PC-9 (cell line): ENCODE data around the gene DNAJA2. TPM values are rescaled to one million over a fixed set of nuclear protein-coding genes. Genes with fewer than 3 reads are reported as not detected.

ENCODE experiments used
- BruUV-seq: library from RNA; stranded (reverse); fragments of 400-500 nt; replicated peaks from 2 replicates; lab custom pipeline; 2021; lab: Mats Ljungman, UMichigan
- CTCF ChIA-PET: fragments of 300-600 bp; sonication (Branson Sonifier 250); formaldehyde crosslinking; loops from one replicate; lab custom pipeline; 2022; ENCODE audit warnings: antibody characterized with exemption; lab: Charles Lee
- POLR2A ChIA-PET: fragments of 300-600 bp; sonication (Branson Sonifier 250); formaldehyde crosslinking; loops from one replicate; lab custom pipeline; 2022; ENCODE audit warnings: antibody characterized with exemption; ENCODE audit not compliant: unreplicated experiment; lab: Charles Lee
- DNase-seq, 2 experiments: peaks; one replicate each; pipeline versions ENCODE4 v3.0.0 to v3.0.0-alpha.2; 2015 to 2022; ENCODE audit warnings: mixed read lengths in 1 of 2
- H2AFZ ChIP-seq: fragments of 200-600 bp; sonication (generic); 2 replicates; pipeline ENCODE4 v1.8.1; 2017; ENCODE audit warnings: antibody characterized with exemption
- H3F3A ChIP-seq: fragments of 200-600 bp; sonication (generic); 2 replicates; pipeline ENCODE4 v1.8.1; 2017; ENCODE audit warnings: antibody characterized with exemption, mild to moderate bottlenecking, low read depth; ENCODE audit not compliant: insufficient read depth
- H3K27ac ChIP-seq: fragments of 200-600 bp; sonication (generic); 2 replicates; pipeline ENCODE4 v1.6.1; 2016; ENCODE audit warnings: mixed run types
- H3K27me3 ChIP-seq: fragments of 200-600 bp; sonication (generic); 2 replicates; pipeline ENCODE4 v1.6.1; 2016; ENCODE audit warnings: low read depth, mixed run types; ENCODE audit not compliant: insufficient read depth
- H3K36me3 ChIP-seq: fragments of 200-600 bp; sonication (generic); 2 replicates; pipeline ENCODE4 v1.6.1; 2016; ENCODE audit warnings: low read depth, mixed run types
- H3K4me1 ChIP-seq: fragments of 200-600 bp; sonication (generic); replicated peaks from 2 replicates; pipeline ENCODE4 v1.6.1; 2016; ENCODE audit warnings: mixed run types; ENCODE audit not compliant: insufficient read depth
- H3K4me2 ChIP-seq: fragments of 200-600 bp; sonication (generic); 2 replicates; pipeline ENCODE4 v1.6.1; 2017; ENCODE audit warnings: mixed run types
- H3K4me3 ChIP-seq: fragments of 200-600 bp; sonication (generic); 2 replicates; pipeline ENCODE4 v1.6.1; 2016; ENCODE audit warnings: mixed run types
- H3K79me2 ChIP-seq: fragments of 200-600 bp; sonication (generic); 2 replicates; pipeline ENCODE4 v1.6.1; 2017; ENCODE audit warnings: low read depth, mixed run types
- H3K9me2 ChIP-seq: fragments of 200-600 bp; sonication (generic); 2 replicates; pipeline ENCODE4 v1.8.1; 2017; ENCODE audit warnings: mild to moderate bottlenecking; ENCODE audit not compliant: insufficient read depth
- H3K9me3 ChIP-seq: fragments of 200-600 bp; sonication (generic); 2 replicates; pipeline ENCODE4 v1.8.1; 2016; ENCODE audit warnings: low read depth; ENCODE audit not compliant: insufficient read depth
- H4K20me1 ChIP-seq: fragments of 200-600 bp; sonication (generic); 2 replicates; pipeline ENCODE4 v1.8.1; 2017; ENCODE audit not compliant: insufficient read depth
- EZH2 ChIP-seq: fragments of 200-600 bp; sonication (generic); IDR thresholded peaks from 2 replicates; pipeline ENCODE4 v1.8.0; 2017; ENCODE audit warnings: antibody characterized with exemption, low read depth
- intact Hi-C: fragments of 100-400 bp; cut with micrococcal nuclease; formaldehyde crosslinking; loops from one replicate; pipeline ENCODE4 v1.10.0; 2022; ENCODE audit not compliant: unreplicated experiment
- total RNA-seq: library from RNA; stranded (reverse); gene quantifications from 2 replicates; pipeline ENCODE4 v1.2.3, GENCODE V29; 2021
- TF ChIP-seq, protein P1 (sequence below): fragments of 200-600 bp; sonication (generic); conservative IDR thresholded peaks from 2 replicates; pipeline ENCODE4 v1.6.1; 2017; ENCODE audit warnings: mixed run types, antibody characterized with exemption, mild to moderate bottlenecking, moderate library complexity

Gene DNAJA2
- total RNA-seq, 1 experiment from 2014 or later: 89.8 TPM

DNA sequence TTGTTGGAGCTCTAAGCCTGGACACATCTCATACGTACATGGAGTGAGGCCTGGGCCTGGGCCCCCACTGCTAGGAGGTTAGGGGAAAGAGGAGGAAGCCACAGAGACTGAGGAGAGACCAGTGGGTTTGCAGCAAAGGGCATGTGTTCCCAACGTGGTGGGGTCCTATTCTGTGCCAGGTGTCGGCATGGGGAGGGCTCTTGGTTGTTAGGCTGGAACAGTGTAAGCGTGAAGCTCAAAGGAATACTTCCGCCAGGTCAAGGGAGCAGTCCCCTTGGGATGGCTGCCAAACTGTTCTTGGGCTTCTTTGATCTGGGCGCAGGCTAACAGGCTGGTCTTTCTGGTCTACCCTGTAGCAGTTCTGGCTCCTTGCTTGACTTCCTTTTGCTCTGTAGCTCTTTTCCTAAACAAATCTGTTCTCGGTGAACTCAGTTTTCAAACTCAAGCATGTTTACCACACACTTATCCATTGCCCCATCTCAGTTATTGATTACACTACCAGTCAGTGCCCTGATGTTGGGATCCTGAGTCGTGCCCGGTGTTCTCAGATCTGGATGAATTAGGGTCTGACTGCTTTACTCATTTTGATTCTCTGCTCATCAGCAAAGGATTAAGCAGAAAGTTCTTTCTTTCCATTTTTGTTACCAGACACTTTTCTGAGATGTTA is 52.9 kb downstream of the DNAJA2 start:
- Histone ChIP-seq H3K4me2 (no peak overlapping the region), H4K20me1 (peaks cover 25% of the 10 kb centered on the region), H3K27me3 (no peaks in the 10 kb centered on the region), H3K4me1 (no peaks in the 10 kb centered on the region), H3K4me3 (no peak overlapping the region), H3K79me2 (no peaks in the 10 kb centered on the region), H2AFZ (no peak overlapping the region), H3K9me2 (no peaks in the 10 kb centered on the region), H3F3A (no peaks in the 10 kb centered on the region), H3K27ac (no peak overlapping the region), H3K9me3 (no peaks in the 10 kb centered on the region), H3K36me3 (peaks cover 32% of the 10 kb centered on the region)
- no TSS peak for BruUV-seq
- POLR2A ChIA-PET: no interaction called here
- DNase-seq: peak; percentile 50 to 63
- CTCF ChIA-PET: no interaction called here
- no peak for TF ChIP-seq EZH2
- TF ChIP-seq, protein P1, sequence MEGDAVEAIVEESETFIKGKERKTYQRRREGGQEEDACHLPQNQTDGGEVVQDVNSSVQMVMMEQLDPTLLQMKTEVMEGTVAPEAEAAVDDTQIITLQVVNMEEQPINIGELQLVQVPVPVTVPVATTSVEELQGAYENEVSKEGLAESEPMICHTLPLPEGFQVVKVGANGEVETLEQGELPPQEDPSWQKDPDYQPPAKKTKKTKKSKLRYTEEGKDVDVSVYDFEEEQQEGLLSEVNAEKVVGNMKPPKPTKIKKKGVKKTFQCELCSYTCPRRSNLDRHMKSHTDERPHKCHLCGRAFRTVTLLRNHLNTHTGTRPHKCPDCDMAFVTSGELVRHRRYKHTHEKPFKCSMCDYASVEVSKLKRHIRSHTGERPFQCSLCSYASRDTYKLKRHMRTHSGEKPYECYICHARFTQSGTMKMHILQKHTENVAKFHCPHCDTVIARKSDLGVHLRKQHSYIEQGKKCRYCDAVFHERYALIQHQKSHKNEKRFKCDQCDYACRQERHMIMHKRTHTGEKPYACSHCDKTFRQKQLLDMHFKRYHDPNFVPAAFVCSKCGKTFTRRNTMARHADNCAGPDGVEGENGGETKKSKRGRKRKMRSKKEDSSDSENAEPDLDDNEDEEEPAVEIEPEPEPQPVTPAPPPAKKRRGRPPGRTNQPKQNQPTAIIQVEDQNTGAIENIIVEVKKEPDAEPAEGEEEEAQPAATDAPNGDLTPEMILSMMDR: no peak
- intact Hi-C loops: no loop called here

- Histone ChIP-seq H3K9me2 (no peaks in the 10 kb centered on the region), H3K4me2 (no peak overlapping the region), H3K4me3 (no peak overlapping the region), H3K27me3 (no peaks in the 10 kb centered on the region), H3K9me3 (no peaks in the 10 kb centered on the region), H3K79me2 (no peaks in the 10 kb centered on the region), H3F3A (no peaks in the 10 kb centered on the region), H3K4me1 (no peaks in the 10 kb centered on the region), H3K27ac (no peak overlapping the region), H2AFZ (no peak overlapping the region), H3K36me3 (peaks cover 30% of the 10 kb centered on the region), H4K20me1 (peaks cover 25% of the 10 kb centered on the region)
- ChIA-PET CTCF (no interaction called here), POLR2A (no interaction called here)
- DNase-seq: no peak
- intact Hi-C loops: no loop called here
- TF ChIP-seq EZH2: no peak
- TF ChIP-seq, protein P1: no peak
- BruUV-seq: no TSS peak
These were observed 54.3 kb downstream of the DNAJA2 start for GRCh38 chr16:46918905-46919792.

GRCh38 chr16:46918400-46918799 is 55.1 kb downstream of the DNAJA2 start:
- no TSS peak for BruUV-seq
- Histone ChIP-seq H4K20me1 (peaks cover 25% of the 10 kb centered on the region), H3K27ac (no peak overlapping the region), H3K9me2 (no peaks in the 10 kb centered on the region), H3K4me2 (no peak overlapping the region), H3K79me2 (no peaks in the 10 kb centered on the region), H2AFZ (no peak overlapping the region), H3K4me1 (no peaks in the 10 kb centered on the region), H3K27me3 (no peaks in the 10 kb centered on the region), H3K9me3 (no peaks in the 10 kb centered on the region), H3F3A (no peaks in the 10 kb centered on the region), H3K4me3 (no peak overlapping the region), H3K36me3 (peaks cover 30% of the 10 kb centered on the region)
- TF ChIP-seq, protein P1: no peak
- ChIA-PET POLR2A (no interaction called here), CTCF (no interaction called here)
- intact Hi-C loops: no loop called here
- no peak for DNase-seq
